ENCODE data around the gene FHOD3. TPM values are rescaled to one million over a fixed set of nuclear protein-coding genes. Genes with fewer than 3 reads are reported as not detected.

The FHOD3 gene
- total and polyA plus RNA-seq, 7 experiments from 2014 or later: not detected

- DNase-seq (no peak), ATAC-seq (no peak)
- intact Hi-C loops (cut with micrococcal nuclease): no loop called here
- Histone ChIP-seq H3K9me3 (ENCODE audit: control insufficient read depth in 2 of 3, low read length in 3 of 3) (no peaks in the 10 kb centered on the region), H3K27me3 (ENCODE audit: control insufficient read depth in 2 of 2, insufficient read depth in 2 of 2, low read length in 2 of 2) (no peaks in the 10 kb centered on the region), H3K36me3 (ENCODE audit: control insufficient read depth in 2 of 3, insufficient read depth in 3 of 3, low read length in 3 of 3) (no peaks in the 10 kb centered on the region), H3K4me3 (ENCODE audit: low read length) (no peak overlapping the region), H3K27ac (ENCODE audit: low read depth, low read length) (no peak overlapping the region), H3K4me1 (ENCODE audit: control insufficient read depth in 2 of 2, insufficient read depth in 2 of 2, low read length in 2 of 2) (no peaks in the 10 kb centered on the region)
- ChIA-PET POLR2A (no interaction called here), CTCF (no interaction called here)
- H3K27ac Mint-ChIP-seq: no peak overlapping the region
- H3K36me3 Mint-ChIP-seq: no peaks in the 10 kb centered on the region
- no peak overlapping the region for H3K4me3 Mint-ChIP-seq
- no peaks in the 10 kb centered on the region for H3K4me1 Mint-ChIP-seq
- H3K9me3 Mint-ChIP-seq: peaks cover 0 to 2% (median 0%) of the 10 kb centered on the region in 11 donors
- H3K27me3 Mint-ChIP-seq: peaks cover 5 to 24% (median 18%) of the 10 kb centered on the region in 5 donors
These were observed 455.7 kb downstream of the FHOD3 start for GRCh38 chr18:36752929-36753865.

GRCh38 chr18:36756242-36756641 lies 458.7 kb downstream of the FHOD3 start:
- no peaks in the 10 kb centered on the region for H3K9me3 ChIP-seq (ENCODE audit: control insufficient read depth in 2 of 3, low read length in 3 of 3)
- no peak overlapping the region for H3K4me3 ChIP-seq (ENCODE audit: low read length)
- H3K27me3 ChIP-seq (ENCODE audit: control insufficient read depth in 2 of 2, insufficient read depth in 2 of 2, low read length in 2 of 2): no peaks in the 10 kb centered on the region
- ATAC-seq (no peak), DNase-seq (no peak)
- no peak overlapping the region for H3K27ac ChIP-seq (ENCODE audit: low read depth, low read length)
- CTCF ChIA-PET: no interaction called here
- no peaks in the 10 kb centered on the region for H3K4me1 ChIP-seq (ENCODE audit: control insufficient read depth in 2 of 2, insufficient read depth in 2 of 2, low read length in 2 of 2)
- H3K27ac Mint-ChIP-seq: no peak overlapping the region
- POLR2A ChIA-PET: no interaction called here
- peaks cover 5 to 26% (median 18%) of the 10 kb centered on the region in 5 donors for H3K27me3 Mint-ChIP-seq
- H3K36me3 ChIP-seq (ENCODE audit: control insufficient read depth in 2 of 3, insufficient read depth in 3 of 3, low read length in 3 of 3): no peaks in the 10 kb centered on the region
- H3K36me3 Mint-ChIP-seq: no peaks in the 10 kb centered on the region
- peaks cover 0 to 2% (median 0%) of the 10 kb centered on the region in 11 donors for H3K9me3 Mint-ChIP-seq
- H3K4me3 Mint-ChIP-seq: no peak overlapping the region
- H3K4me1 Mint-ChIP-seq: no peaks in the 10 kb centered on the region
- intact Hi-C loops (cut with micrococcal nuclease): no loop called here

GRCh38 chr18:36757081-36757480 lies 459.6 kb downstream of the FHOD3 start:
- Histone ChIP-seq H3K36me3 (ENCODE audit: control insufficient read depth in 2 of 3, insufficient read depth in 3 of 3, low read length in 3 of 3) (no peaks in the 10 kb centered on the region), H3K9me3 (ENCODE audit: control insufficient read depth in 2 of 3, low read length in 3 of 3) (no peaks in the 10 kb centered on the region), H3K4me1 (ENCODE audit: control insufficient read depth in 2 of 2, insufficient read depth in 2 of 2, low read length in 2 of 2) (no peaks in the 10 kb centered on the region), H3K4me3 (ENCODE audit: low read length) (no peak overlapping the region), H3K27ac (ENCODE audit: low read depth, low read length) (no peak overlapping the region), H3K27me3 (ENCODE audit: control insufficient read depth in 2 of 2, insufficient read depth in 2 of 2, low read length in 2 of 2) (no peaks in the 10 kb centered on the region)
- no peaks in the 10 kb centered on the region for H3K4me1 Mint-ChIP-seq
- peaks cover 5 to 27% (median 16%) of the 10 kb centered on the region in 5 donors for H3K27me3 Mint-ChIP-seq
- intact Hi-C loops (cut with micrococcal nuclease): no loop called here
- H3K9me3 Mint-ChIP-seq: peaks cover 0 to 5% (median 0%) of the 10 kb centered on the region in 11 donors
- DNase-seq (no peak), ATAC-seq (no peak)
- no peak overlapping the region for H3K4me3 Mint-ChIP-seq
- POLR2A ChIA-PET: no interaction called here
- no peaks in the 10 kb centered on the region for H3K36me3 Mint-ChIP-seq
- CTCF ChIA-PET: no interaction called here
- H3K27ac Mint-ChIP-seq: no peak overlapping the region

GRCh38 chr18:36757991-36758390 lies 460.5 kb downstream of the FHOD3 start:
- Mint-ChIP-seq H3K27ac (no peak overlapping the region), H3K27me3 (peaks cover 5 to 22% (median 16%) of the 10 kb centered on the region in 5 donors), H3K36me3 (no peaks in the 10 kb centered on the region), H3K4me3 (no peak overlapping the region), H3K4me1 (no peaks in the 10 kb centered on the region), H3K9me3 (peaks cover 0 to 5% (median 0%) of the 10 kb centered on the region in 11 donors)
- no peaks in the 10 kb centered on the region for H3K4me1 ChIP-seq (ENCODE audit: control insufficient read depth in 2 of 2, insufficient read depth in 2 of 2, low read length in 2 of 2)
- no peak overlapping the region for H3K27ac ChIP-seq (ENCODE audit: low read depth, low read length)
- no peaks in the 10 kb centered on the region for H3K27me3 ChIP-seq (ENCODE audit: control insufficient read depth in 2 of 2, insufficient read depth in 2 of 2, low read length in 2 of 2)
- POLR2A ChIA-PET: no interaction called here
- H3K4me3 ChIP-seq (ENCODE audit: low read length): no peak overlapping the region
- intact Hi-C loops (cut with micrococcal nuclease): no loop called here
- H3K36me3 ChIP-seq (ENCODE audit: control insufficient read depth in 2 of 3, insufficient read depth in 3 of 3, low read length in 3 of 3): no peaks in the 10 kb centered on the region
- CTCF ChIA-PET: no interaction called here
- DNase-seq (no peak), ATAC-seq (no peak)
- H3K9me3 ChIP-seq (ENCODE audit: control insufficient read depth in 2 of 3, low read length in 3 of 3): no peaks in the 10 kb centered on the region

- no peaks in the 10 kb centered on the region for H3K4me1 ChIP-seq (ENCODE audit: control insufficient read depth in 2 of 2, insufficient read depth in 2 of 2, low read length in 2 of 2)
- no peaks in the 10 kb centered on the region for H3K36me3 ChIP-seq (ENCODE audit: control insufficient read depth in 2 of 3, insufficient read depth in 3 of 3, low read length in 3 of 3)
- ChIA-PET CTCF (no interaction called here), POLR2A (no interaction called here)
- H3K9me3 ChIP-seq (ENCODE audit: control insufficient read depth in 2 of 3, low read length in 3 of 3): no peaks in the 10 kb centered on the region
- no peak overlapping the region for H3K27ac Mint-ChIP-seq
- H3K9me3 Mint-ChIP-seq: peaks cover 0 to 5% (median 0%) of the 10 kb centered on the region in 11 donors
- DNase-seq (no peak), ATAC-seq (no peak)
- H3K27me3 ChIP-seq (ENCODE audit: control insufficient read depth in 2 of 2, insufficient read depth in 2 of 2, low read length in 2 of 2): no peaks in the 10 kb centered on the region
- intact Hi-C loops (cut with micrococcal nuclease): no loop called here
- H3K4me1 Mint-ChIP-seq: no peaks in the 10 kb centered on the region
- H3K4me3 ChIP-seq (ENCODE audit: low read length): no peak overlapping the region
- H3K4me3 Mint-ChIP-seq: no peak overlapping the region
- H3K36me3 Mint-ChIP-seq: no peaks in the 10 kb centered on the region
- peaks cover 3 to 20% (median 13%) of the 10 kb centered on the region in 5 donors for H3K27me3 Mint-ChIP-seq
- H3K27ac ChIP-seq (ENCODE audit: low read depth, low read length): no peak overlapping the region
These were observed 461.1 kb downstream of the FHOD3 start for GRCh38 chr18:36758623-36759022.

GRCh38 chr18:36759167-36759776 lies 461.8 kb downstream of the FHOD3 start:
- no peaks in the 10 kb centered on the region for H3K4me1 Mint-ChIP-seq
- DNase-seq (no peak), ATAC-seq (no peak)
- Histone ChIP-seq H3K27me3 (ENCODE audit: control insufficient read depth in 2 of 2, insufficient read depth in 2 of 2, low read length in 2 of 2) (no peaks in the 10 kb centered on the region), H3K4me1 (ENCODE audit: control insufficient read depth in 2 of 2, insufficient read depth in 2 of 2, low read length in 2 of 2) (no peaks in the 10 kb centered on the region), H3K9me3 (ENCODE audit: control insufficient read depth in 2 of 3, low read length in 3 of 3) (no peaks in the 10 kb centered on the region), H3K36me3 (ENCODE audit: control insufficient read depth in 2 of 3, insufficient read depth in 3 of 3, low read length in 3 of 3) (no peaks in the 10 kb centered on the region), H3K27ac (ENCODE audit: low read depth, low read length) (no peak overlapping the region), H3K4me3 (ENCODE audit: low read length) (no peak overlapping the region)
- H3K27ac Mint-ChIP-seq: no peak overlapping the region
- H3K27me3 Mint-ChIP-seq: peaks cover 3 to 20% (median 11%) of the 10 kb centered on the region in 5 donors
- peaks cover 0 to 5% (median 0%) of the 10 kb centered on the region in 11 donors for H3K9me3 Mint-ChIP-seq
- POLR2A ChIA-PET: no interaction called here
- intact Hi-C loops (cut with micrococcal nuclease): no loop called here
- CTCF ChIA-PET: no interaction called here
- no peaks in the 10 kb centered on the region for H3K36me3 Mint-ChIP-seq
- H3K4me3 Mint-ChIP-seq: no peak overlapping the region

Data from naive thymus-derived CD4-positive, alpha-beta T cell (primary cell).